Stimulated activated CD4-positive, alpha-beta T cell treated with anti-CD3 and anti-CD28 coated beads, Interleukin-4, amount 100 ng/mL, for 48 hours (primary cell): ENCODE measurements around the gene ARMC9.

ENCODE experiments used
- DNase-seq, 2 donors: peaks; one replicate each; pipeline ENCODE4 v3.0.0-alpha.2; 2020; ENCODE audit warnings: low read depth in 2 of 2

The ARMC9 gene

DNA sequence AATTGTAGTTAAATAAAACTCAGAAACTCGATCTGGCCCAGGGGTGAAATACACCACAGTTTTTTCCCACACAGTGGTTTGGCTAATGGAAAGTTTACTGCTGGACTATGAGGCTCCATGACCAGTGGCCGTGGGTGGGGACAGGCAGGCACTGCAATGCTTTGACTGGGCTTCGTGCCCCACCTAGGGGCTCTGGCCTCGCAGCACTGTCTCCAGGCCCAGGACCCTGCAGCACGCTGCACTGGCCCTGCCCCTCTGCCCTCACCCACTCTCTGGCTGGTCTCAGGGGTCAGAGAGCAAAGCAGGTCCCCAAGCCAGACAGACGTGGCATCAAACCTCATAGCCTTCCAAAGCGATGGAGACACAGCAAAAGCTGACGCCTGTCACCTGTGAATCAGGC lies 183.7 kb downstream of the ARMC9 start:
- DNase-seq, result no peak

DNA sequence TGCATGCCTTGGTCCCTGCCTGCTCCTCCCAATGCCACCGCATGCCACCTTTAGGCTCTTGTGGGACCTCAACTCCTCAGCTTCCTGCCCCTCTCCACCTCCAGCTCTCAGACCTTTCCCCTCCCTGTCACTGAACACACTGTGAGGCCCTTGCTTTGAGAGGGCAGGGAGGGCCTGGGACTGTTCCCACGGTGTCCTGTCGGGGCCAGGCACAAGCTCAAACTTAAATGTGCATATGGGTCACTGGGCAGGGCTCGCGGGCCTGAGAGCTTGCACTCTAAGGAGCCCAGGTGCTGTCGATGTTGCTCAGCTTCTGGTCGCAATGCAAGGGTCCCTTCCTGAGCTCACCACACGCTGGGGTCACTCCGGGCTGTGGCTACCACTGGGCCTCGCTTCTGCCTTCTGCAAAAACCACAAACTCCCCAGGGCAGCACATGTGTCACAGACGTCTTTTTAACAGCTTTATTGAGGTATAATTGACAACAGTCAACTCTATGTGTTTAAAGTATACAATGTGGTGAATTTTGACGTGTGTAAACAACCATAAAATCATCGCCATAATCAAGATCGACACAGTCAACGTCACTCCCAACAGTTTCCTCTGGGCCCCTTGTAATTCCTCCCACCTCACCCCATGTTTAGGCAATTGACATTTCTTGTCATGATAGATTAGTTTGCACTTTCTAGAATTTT lies 185.1 kb downstream of the ARMC9 start:
- DNase-seq, result no peak

DNA sequence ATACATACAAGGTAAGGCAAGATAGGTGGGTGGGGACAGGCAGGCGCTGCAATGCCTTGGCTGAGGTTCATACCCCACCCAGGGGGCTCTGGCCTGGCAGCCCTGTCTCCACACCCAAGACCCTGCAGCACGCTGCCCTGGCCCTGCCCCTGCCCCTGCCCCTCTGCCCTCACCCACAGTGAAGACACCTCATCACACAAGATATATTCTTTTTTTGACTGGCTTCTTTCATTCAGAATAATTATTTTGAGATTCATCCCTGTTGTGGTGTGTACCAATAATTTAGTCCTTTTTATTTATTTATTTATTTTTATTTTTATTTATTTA lies 185.6 kb downstream of the ARMC9 start:
- no peak for DNase-seq

DNA sequence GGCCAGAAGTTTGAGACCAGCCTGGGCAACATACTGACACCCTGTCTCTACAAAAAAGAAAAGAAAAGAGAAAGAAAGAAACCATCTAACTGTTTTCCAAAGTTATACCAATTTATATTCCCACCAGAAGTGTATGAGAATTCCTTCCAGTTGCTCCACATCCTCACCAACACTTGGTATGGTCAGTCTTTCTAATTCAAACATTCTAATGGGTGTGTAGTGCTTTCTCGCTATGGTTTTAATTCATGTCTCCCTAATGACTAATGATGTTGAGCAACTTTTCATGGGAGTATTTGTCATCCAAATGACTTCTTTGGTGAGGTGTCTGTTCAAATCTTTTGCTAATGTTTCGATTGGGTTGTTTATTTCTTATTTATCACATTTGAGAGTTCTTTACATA lies 186.5 kb downstream of the ARMC9 start:
- no peak for DNase-seq

DNA sequence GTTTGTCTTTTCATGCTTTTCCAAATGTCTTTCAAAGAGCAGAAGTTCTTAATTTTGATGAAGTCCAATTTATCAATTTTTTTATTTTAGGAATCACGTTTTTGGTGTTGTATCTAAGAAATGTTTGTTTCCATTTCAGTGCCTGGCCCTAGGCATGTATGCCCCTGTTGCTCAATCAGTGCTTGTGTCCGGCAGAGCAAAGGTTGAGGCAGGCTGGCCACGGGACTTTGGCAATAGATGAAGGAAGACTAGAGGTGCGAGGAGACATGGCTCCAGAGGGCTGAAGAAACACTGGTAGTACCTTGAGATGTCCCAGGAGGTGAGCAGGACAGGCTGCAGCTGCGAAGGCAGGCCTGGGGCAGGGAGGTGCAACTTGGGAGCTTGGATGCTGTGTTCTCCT lies 187.0 kb downstream of the ARMC9 start:
- DNase-seq, result no peak

- DNase-seq, result no peak
Observed at GRCh38 chr2:231386446-231386845, 188.0 kb downstream of the ARMC9 start.

DNA sequence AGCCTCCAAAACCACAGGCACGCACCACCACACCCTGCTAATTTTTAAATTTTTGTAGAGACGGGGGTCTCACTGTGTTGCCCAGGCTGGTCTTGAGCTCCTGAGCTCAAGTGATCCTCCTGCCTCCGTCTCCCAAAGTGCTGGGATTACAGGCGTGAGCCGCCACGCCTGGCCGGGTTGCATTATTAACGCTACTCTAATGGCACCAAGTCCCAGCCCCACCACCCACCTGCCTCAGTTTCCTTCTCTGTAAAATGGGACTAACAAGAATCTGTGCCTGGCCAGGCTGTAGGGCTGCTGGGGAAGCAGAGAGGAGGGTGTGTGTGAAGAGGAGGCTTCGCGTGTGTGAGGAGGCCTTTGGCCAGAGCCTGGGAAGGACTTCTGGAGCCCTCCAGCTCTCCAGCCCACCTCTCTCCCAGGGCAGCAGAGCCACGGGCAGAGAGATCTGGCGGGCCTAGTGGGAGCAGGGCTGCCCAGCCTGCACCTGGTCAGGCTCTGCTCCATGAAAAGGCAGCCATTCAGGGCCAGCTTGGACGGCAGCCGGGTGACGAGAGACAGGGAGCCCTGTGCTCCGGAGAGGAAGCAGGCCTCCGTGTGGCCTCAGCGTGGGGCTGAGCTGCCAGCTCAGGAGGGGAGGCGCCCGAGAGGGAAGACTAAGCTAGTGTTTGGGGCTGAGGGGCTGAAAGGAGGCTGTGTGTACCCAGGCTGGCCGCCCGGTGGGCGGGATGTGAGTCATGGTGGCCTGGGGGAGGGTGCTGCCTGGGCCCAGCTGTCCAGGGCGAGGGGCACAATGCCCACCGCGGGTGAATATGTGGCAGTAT lies 189.7 kb downstream of the ARMC9 start:
- DNase-seq, result no peak

DNA sequence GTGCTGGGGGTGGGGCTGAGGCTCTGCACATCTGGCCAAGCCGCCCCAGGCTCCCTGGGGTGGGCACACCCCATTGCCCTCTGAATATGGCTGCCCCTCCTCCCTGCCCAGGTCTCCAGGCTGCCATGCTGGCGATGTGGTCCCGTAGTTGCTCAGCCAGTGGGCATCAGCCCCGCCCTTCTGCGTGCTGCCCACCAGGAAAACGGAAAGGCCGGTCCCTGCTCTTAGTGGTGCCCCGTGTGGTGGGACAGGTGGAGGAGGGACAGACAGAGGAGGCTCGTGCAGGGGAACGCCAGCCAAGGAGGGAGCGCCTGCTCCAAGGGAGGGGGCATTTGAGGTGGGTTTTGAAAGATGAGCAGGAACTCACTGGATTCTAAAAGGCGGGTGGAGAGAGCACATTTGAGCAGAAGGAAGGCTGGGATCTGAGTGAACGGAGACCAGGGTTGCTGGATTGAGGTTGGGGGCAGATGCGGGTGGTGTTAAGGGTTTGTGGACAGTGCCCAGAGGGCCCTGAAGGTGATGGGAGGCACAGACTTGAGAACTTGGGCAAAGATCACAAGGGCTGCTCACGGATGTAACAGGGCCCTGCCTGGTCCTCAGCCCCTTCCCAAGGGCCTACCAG lies 190.4 kb downstream of the ARMC9 start:
- DNase-seq, result no peak

DNA sequence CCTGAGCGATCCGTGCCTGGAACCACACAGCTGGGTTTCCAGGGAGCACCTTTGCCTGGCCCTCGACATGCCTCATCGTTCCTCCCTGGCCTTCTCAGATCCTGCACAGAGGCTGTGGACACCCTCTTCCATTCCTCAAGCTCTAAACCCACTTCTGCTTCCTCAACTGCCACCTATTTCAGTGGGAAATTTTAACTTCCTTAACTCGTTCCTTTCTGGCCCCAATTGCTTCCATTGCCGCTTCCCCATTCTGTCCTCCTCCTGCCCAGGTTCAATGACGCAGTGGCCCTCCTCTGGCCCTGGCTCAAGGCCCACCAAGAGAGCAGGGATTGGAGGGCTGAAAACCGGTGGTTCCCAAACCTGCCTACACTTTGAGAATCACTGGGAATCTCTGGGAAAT lies 192.2 kb downstream of the ARMC9 start:
- no peak for DNase-seq

- DNase-seq, result no peak
Observed at GRCh38 chr2:231391981-231392380, 193.6 kb downstream of the ARMC9 start.

- no peak for DNase-seq
Observed at GRCh38 chr2:231392431-231393148, 194.2 kb downstream of the ARMC9 start.

GRCh38 chr2:231393149-231394131 lies 195.0 kb downstream of the ARMC9 start:
- DNase-seq, result peak in 1 of 2 donors; percentile 13

DNA sequence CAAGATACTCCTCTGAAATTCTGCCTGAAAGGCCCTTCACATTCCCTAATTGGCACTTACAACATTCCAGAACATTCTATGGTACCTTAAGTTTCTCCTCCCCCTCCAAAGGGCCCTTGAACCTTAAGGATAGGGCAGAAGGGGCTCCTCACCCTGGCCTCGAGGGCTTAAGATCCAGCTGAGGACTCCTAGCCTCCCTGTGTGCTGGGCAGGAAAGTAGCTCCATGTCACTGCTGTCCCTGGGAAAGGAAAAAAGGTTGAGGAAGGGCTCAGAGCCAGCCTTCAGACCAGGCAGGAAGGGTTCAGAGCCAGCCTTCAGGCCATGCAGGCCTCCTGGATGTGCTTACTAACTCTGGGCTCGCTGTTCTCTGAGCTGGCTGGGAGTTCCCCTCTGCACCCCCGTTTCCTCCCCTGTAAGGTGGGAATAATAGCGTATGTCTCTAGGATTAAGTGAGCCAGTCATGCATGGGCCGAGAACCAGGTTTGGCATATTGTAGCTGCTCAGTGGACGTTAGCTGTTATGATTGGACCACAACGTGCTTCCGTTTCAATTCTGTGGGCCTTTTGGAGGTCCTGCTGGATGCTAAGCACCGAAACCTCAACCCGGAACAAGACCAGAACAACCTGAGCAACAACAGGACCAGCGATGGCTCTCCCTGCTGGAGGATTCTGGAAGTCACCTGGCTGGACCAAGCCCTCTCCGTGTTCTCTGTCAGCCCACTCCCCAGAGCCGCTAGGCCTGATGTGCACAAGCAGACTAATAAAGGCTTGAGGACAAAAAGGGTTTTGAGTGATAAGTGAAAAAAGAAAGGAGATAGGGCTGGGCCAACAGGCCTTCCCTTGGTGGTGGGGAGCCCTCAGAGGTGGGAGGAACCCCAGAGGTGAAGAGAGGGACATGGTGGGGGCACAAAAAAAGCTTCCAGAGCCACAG lies 196.0 kb downstream of the ARMC9 start:
- no peak for DNase-seq

DNA sequence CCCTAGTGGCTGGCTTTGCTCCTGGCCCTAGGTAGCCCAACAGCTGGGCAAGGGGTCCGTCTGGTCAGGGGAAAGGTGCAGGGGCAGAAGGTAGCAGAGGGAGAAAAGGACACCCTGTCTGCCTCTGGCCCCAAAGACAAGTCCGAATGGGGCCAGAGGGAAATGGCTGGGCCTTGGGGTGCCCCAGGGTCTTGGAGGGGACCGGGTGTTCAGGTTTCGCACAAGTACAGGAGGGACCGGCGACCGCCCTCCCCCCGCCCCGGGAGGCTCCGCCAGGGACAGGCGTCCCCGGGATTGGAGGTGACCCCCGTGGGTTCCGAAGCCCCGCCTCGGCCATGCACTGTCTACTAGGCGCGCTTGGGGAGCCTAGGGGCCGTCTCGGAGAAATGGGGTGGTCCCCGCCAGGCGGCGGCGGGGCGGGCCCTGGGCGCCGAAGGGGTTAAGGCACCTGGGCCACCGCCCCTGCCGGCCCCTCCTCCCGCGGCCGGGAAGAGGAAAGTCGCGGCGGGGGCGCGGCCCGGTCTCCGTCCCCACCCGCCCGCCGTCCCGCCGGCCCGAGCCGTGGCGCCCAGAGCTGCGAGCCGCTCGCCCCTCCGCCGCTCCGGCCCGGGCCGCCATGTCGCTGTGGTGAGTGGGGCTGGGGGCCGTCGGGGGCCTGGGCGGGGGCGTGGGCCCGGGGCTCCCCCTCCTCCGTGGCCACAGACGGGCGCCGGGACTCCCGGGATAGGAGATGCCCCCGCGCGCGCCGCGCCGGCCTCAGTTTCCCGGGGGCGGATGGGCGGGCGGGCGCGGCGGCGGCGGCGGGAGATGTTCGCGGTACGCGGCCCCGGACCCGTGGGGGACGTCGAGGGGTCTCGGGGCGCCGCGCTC lies 197.0 kb downstream of the ARMC9 start, which contains the start of gene B3GNT7:
B3GNT7 (plus strand) TSS at position 523 of the 870 bp plus-strand sequence; CDS start at position 617, 94 bp downstream.
- DNase-seq, result no peak

DNA sequence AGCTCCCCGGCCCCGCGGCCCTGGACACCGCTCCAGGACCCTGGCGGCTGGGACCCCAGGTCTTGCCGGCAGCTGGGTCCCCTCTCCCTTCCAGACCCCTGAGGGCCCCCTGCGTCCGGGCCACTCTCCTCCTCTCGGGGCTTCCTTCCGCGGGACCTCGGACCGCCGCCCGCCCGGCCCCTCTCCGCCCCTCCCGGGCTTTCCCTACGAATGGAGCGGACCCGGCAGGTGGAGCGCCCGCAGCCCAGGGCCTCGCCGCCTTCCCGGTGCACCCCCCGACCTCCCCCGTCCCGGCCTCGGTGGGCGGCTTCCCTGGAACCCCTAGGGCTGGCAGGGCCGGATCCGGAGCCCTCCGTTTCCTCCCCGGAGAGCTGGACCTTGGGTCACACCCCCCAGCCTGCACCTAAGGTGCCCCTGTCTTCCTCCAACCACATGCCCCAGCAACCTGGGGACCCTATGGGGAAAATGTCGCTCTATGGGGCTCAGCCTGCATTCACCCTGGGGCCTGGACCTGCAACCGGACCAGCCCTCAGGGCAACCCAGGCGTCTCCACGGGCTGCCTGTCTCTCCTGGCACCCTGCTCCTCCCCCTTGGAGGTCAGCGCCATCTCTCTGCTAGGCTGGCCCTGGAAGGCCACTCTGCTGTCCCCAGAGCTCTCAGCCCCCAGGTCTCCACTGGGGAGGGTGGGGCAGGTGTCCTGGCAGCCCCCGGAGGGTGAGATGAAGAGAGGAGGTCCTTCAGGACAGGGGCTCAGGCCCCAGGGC lies 197.8 kb downstream of the ARMC9 start:
- DNase-seq, result no peak

GRCh38 chr2:231397011-231397927 lies 198.8 kb downstream of the ARMC9 start:
- DNase-seq, result peak in 1 of 2 donors; percentile 20

GRCh38 chr2:231397928-231398294 lies 199.5 kb downstream of the ARMC9 start:
- no peak for DNase-seq
